ENCODE measurements around the gene CSRNP3.

The CSRNP3 gene

GRCh38 chr2:165470361-165470760, 863 bp downstream of the CSRNP3 start:
- no peak for DNase-seq (ENCODE audit: low spot score)

- DNase-seq (ENCODE audit: low spot score), result no peak
Observed at GRCh38 chr2:165471349-165471950, 2.0 kb downstream of the CSRNP3 start.

GRCh38 chr2:165472922-165473321, 3.4 kb downstream of the CSRNP3 start:
- DNase-seq (ENCODE audit: low spot score), result no peak

GRCh38 chr2:165474619-165475276, 5.2 kb downstream of the CSRNP3 start:
- DNase-seq (ENCODE audit: low spot score), result no peak

GRCh38 chr2:165475277-165476004, 5.9 kb downstream of the CSRNP3 start:
- no peak for DNase-seq (ENCODE audit: low spot score)

GRCh38 chr2:165479856-165480255, 10.4 kb downstream of the CSRNP3 start:
- DNase-seq (ENCODE audit: low spot score), result no peak

GRCh38 chr2:165494573-165494972, 25.1 kb downstream of the CSRNP3 start:
- DNase-seq (ENCODE audit: low spot score), result peak; percentile 68

GRCh38 chr2:165497659-165498317, 28.3 kb downstream of the CSRNP3 start:
- no peak for DNase-seq (ENCODE audit: low spot score)

GRCh38 chr2:165499131-165499530, 29.6 kb downstream of the CSRNP3 start:
- DNase-seq (ENCODE audit: low spot score), result no peak

GRCh38 chr2:165500001-165500400, 30.5 kb downstream of the CSRNP3 start:
- no peak for DNase-seq (ENCODE audit: low spot score)

- DNase-seq (ENCODE audit: low spot score), result no peak
Observed at GRCh38 chr2:165500816-165501215, 31.3 kb downstream of the CSRNP3 start.

GRCh38 chr2:165505514-165505913, 36.0 kb downstream of the CSRNP3 start:
- DNase-seq (ENCODE audit: low spot score), result no peak

GRCh38 chr2:165508927-165509326, 39.4 kb downstream of the CSRNP3 start:
- no peak for DNase-seq (ENCODE audit: low spot score)

GRCh38 chr2:165513479-165513878, 44.0 kb downstream of the CSRNP3 start:
- DNase-seq (ENCODE audit: low spot score), result no peak

GRCh38 chr2:165518611-165519010, 49.1 kb downstream of the CSRNP3 start:
- no peak for DNase-seq (ENCODE audit: low spot score)

GRCh38 chr2:165522719-165523118, 53.2 kb downstream of the CSRNP3 start:
- no peak for DNase-seq (ENCODE audit: low spot score)

GRCh38 chr2:165524720-165525119, 55.2 kb downstream of the CSRNP3 start:
- DNase-seq (ENCODE audit: low spot score), result no peak

GRCh38 chr2:165528691-165529090, 59.2 kb downstream of the CSRNP3 start:
- DNase-seq (ENCODE audit: low spot score), result no peak

GRCh38 chr2:165529130-165529529, 59.6 kb downstream of the CSRNP3 start:
- DNase-seq (ENCODE audit: low spot score), result no peak

- DNase-seq (ENCODE audit: low spot score), result no peak
Observed at GRCh38 chr2:165533331-165533730, 63.8 kb downstream of the CSRNP3 start.

GRCh38 chr2:165535471-165535870, 66.0 kb downstream of the CSRNP3 start:
- DNase-seq (ENCODE audit: low spot score), result no peak

GRCh38 chr2:165536851-165537499, 67.5 kb downstream of the CSRNP3 start:
- no peak for DNase-seq (ENCODE audit: low spot score)

Data from kidney tubule cell (primary cell).